WERI-Rb-1 (cell line): ENCODE results near the gene RNF113B.
A peak's percentile ranks its signal among the peaks of the same experiment; 100 is the strongest.

ENCODE experiments used
- DNase-seq: peaks from one replicate; pipeline ENCODE4 v3.0.0-alpha.2; 2020
- H3K27ac ChIP-seq: fragments of 250-450 bp; sonication (Bioruptor Pico); 2 replicates; pipeline ENCODE4 v1.5.1; 2020; ENCODE audit warnings: mild to moderate bottlenecking, moderate library complexity
- H3K27me3 ChIP-seq: fragments of 250-450 bp; sonication (Bioruptor Pico); 2 replicates; pipeline ENCODE4 v1.5.1; 2021; ENCODE audit warnings: mild to moderate bottlenecking, low read depth, moderate library complexity; ENCODE audit not compliant: insufficient read depth, severe bottlenecking
- H3K36me3 ChIP-seq: fragments of 250-450 bp; sonication (Bioruptor Pico); 2 replicates; pipeline ENCODE4 v1.5.1; 2020; ENCODE audit warnings: mild to moderate bottlenecking, moderate library complexity
- H3K4me3 ChIP-seq: 2 replicates; pipeline ENCODE4 v1.5.1; 2011; ENCODE audit warnings: low read depth, mild to moderate bottlenecking, control low read depth, low read length
- H3K9me3 ChIP-seq: fragments of 250-450 bp; sonication (Bioruptor Pico); 2 replicates; pipeline ENCODE4 v1.5.1; 2021; ENCODE audit warnings: mild to moderate bottlenecking, moderate library complexity; ENCODE audit not compliant: severe bottlenecking
- TF ChIP-seq, protein P1 (sequence below): IDR thresholded peaks from 2 replicates; pipeline ENCODE4 v1.5.1; 2011; ENCODE audit warnings: low read depth, mild to moderate bottlenecking, control low read depth, inconsistent platforms, low read length

Gene RNF113B

GRCh38 chr13:98216711-98217285, 39.7 kb upstream of the RNF113B start:
- Histone ChIP-seq H3K9me3 (peaks cover under 1% of the 10 kb centered on the region), H3K27me3 (no peaks in the 10 kb centered on the region), H3K27ac (no peak overlapping the region), H3K36me3 (peaks cover 73% of the 10 kb centered on the region), H3K4me3 (no peak overlapping the region)
- no peak for DNase-seq
- TF ChIP-seq, protein P1, sequence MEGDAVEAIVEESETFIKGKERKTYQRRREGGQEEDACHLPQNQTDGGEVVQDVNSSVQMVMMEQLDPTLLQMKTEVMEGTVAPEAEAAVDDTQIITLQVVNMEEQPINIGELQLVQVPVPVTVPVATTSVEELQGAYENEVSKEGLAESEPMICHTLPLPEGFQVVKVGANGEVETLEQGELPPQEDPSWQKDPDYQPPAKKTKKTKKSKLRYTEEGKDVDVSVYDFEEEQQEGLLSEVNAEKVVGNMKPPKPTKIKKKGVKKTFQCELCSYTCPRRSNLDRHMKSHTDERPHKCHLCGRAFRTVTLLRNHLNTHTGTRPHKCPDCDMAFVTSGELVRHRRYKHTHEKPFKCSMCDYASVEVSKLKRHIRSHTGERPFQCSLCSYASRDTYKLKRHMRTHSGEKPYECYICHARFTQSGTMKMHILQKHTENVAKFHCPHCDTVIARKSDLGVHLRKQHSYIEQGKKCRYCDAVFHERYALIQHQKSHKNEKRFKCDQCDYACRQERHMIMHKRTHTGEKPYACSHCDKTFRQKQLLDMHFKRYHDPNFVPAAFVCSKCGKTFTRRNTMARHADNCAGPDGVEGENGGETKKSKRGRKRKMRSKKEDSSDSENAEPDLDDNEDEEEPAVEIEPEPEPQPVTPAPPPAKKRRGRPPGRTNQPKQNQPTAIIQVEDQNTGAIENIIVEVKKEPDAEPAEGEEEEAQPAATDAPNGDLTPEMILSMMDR, result no peak

- Histone ChIP-seq H3K36me3 (peaks cover 73% of the 10 kb centered on the region), H3K27me3 (no peaks in the 10 kb centered on the region), H3K4me3 (no peak overlapping the region), H3K9me3 (peaks cover 4% of the 10 kb centered on the region), H3K27ac (no peak overlapping the region)
- TF ChIP-seq, protein P1, result no peak
- no peak for DNase-seq
These were observed 39.1 kb upstream of the RNF113B start for GRCh38 chr13:98216135-98216565.

GRCh38 chr13:98215508-98215907, 38.4 kb upstream of the RNF113B start:
- Histone ChIP-seq H3K9me3 (peaks cover 11% of the 10 kb centered on the region), H3K27ac (no peak overlapping the region), H3K36me3 (peaks cover 75% of the 10 kb centered on the region), H3K27me3 (no peaks in the 10 kb centered on the region), H3K4me3 (no peak overlapping the region)
- DNase-seq, result no peak
- TF ChIP-seq, protein P1, result no peak

GRCh38 chr13:98214707-98215106, 37.6 kb upstream of the RNF113B start:
- Histone ChIP-seq H3K4me3 (no peak overlapping the region), H3K9me3 (peaks cover 11% of the 10 kb centered on the region), H3K36me3 (peaks cover 73% of the 10 kb centered on the region), H3K27me3 (no peaks in the 10 kb centered on the region), H3K27ac (peak overlapping the region; percentile 43)
- no peak for DNase-seq
- TF ChIP-seq, protein P1, result no peak

DNA sequence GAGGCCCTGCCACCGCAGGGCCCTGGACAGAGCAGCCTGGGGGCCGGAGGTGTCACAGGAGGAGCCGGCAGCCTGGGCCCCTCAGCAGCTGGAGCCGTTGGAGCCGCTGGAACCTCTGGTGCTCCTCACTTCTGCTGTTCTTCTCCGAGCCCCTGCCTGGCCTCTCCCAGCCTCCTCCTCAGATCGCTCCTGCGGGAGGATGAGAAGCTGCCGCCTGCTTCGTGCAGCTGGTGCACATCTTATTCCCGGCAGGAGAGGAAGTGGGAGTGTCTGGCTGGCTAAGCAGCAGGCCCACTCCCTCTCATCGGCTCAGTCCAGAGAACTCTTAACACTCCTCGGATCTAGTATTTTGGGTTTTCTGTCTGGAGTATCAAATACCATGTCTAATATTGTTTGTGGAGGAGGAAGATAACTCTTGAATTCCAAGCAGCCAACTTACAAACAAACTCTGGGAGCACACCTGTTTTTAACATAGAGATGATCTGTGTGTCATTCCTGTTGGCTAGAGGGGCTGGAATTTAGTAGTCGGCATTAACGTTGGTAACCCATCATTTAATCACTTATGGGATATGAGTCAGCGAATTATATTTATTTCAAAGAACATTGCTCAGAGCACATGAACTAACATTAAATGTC, 37.1 kb upstream of the RNF113B start:
- peaks cover 11% of the 10 kb centered on the region for H3K9me3 ChIP-seq
- no peaks in the 10 kb centered on the region for H3K27me3 ChIP-seq
- TF ChIP-seq, protein P1, result no peak
- peaks cover 69% of the 10 kb centered on the region for H3K36me3 ChIP-seq
- H3K27ac ChIP-seq, result peak overlapping the region; percentile 43
- no peak overlapping the region for H3K4me3 ChIP-seq
- peak; percentile 81 for DNase-seq
